ENCODE measurements around the gene GABBR2. TPM values are rescaled to one million over a fixed set of nuclear protein-coding genes. Genes with fewer than 3 reads are reported as not detected.

Gene GABBR2
- total RNA-seq, 2 experiments from 2014 or later, result not detected

DNA sequence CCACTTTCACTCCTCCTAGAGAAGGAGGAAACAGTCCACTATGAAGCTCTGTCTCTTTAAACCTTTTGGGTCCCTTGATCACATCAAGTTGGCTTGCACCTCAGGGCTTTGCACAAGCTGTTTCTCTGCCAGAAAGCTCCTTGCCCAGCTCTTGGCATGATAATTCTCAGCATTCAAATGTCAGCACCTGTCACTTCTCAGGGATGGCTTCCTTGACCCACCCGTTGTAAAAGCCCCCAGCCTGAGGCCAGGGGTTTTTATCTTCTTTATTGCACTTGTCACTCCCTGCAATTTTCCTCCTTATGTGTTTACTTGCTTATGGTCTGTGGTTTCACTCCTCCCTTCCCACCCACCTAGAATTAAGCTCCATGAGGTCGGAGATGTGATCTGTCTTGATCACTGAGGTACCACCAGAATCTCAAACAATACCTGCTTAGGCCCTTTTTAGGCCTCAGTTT, 252.6 kb downstream of the GABBR2 start:
- no peak overlapping the region for H3K4me3 ChIP-seq (ENCODE audit: low read depth, low read length, poor library complexity, severe bottlenecking)
- no peak overlapping the region for H2AFZ ChIP-seq (ENCODE audit: low read length)
- CTCF ChIA-PET (ENCODE audit: unreplicated experiment), result interaction anchor here (0.8 kb wide), 1 partner anchor 13 kb away, joined by 3 read pairs; no protein-coding TSS in a partner anchor
- POLR2A ChIA-PET, result no interaction called here
- no peaks in the 10 kb centered on the region for H3K36me3 ChIP-seq (ENCODE audit: insufficient read depth, low read length)
- H3K4me1 ChIP-seq (ENCODE audit: insufficient read depth, low read length, poor library complexity, severe bottlenecking), result no peaks in the 10 kb centered on the region
- H3K9me3 ChIP-seq (ENCODE audit: low read length), result peaks cover 9% of the 10 kb centered on the region; the same call in 1 of the 2 replicates
- H3K4me2 ChIP-seq (ENCODE audit: low read length), result no peak overlapping the region
- H4K20me1 ChIP-seq (ENCODE audit: insufficient read depth, low read length), result no peaks in the 10 kb centered on the region
- BruUV-seq (replicated peaks), result no TSS peak
- no peak for TF ChIP-seq EZH2phosphoT487 (IDR thresholded peaks at IDR 0.05; ENCODE audit: borderline replicate concordance, low read depth, low read length)
- TF ChIP-seq, protein P1, sequence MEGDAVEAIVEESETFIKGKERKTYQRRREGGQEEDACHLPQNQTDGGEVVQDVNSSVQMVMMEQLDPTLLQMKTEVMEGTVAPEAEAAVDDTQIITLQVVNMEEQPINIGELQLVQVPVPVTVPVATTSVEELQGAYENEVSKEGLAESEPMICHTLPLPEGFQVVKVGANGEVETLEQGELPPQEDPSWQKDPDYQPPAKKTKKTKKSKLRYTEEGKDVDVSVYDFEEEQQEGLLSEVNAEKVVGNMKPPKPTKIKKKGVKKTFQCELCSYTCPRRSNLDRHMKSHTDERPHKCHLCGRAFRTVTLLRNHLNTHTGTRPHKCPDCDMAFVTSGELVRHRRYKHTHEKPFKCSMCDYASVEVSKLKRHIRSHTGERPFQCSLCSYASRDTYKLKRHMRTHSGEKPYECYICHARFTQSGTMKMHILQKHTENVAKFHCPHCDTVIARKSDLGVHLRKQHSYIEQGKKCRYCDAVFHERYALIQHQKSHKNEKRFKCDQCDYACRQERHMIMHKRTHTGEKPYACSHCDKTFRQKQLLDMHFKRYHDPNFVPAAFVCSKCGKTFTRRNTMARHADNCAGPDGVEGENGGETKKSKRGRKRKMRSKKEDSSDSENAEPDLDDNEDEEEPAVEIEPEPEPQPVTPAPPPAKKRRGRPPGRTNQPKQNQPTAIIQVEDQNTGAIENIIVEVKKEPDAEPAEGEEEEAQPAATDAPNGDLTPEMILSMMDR (conservative IDR thresholded peaks at IDR 0.05; ENCODE audit: low read length), result no peak
- no peak for DNase-seq (ENCODE audit: low spot score)
- intact Hi-C loops (cut with micrococcal nuclease; ENCODE audit: unreplicated experiment), result no loop called here
- no peak overlapping the region for H3K27ac ChIP-seq (ENCODE audit: low read depth, low read length, poor library complexity, severe bottlenecking)
- no peaks in the 10 kb centered on the region for H3K9me2 ChIP-seq (ENCODE audit: insufficient read depth, low read length)
- H3K79me2 ChIP-seq (ENCODE audit: insufficient read depth, low read depth, low read length), result no peaks in the 10 kb centered on the region

DNA sequence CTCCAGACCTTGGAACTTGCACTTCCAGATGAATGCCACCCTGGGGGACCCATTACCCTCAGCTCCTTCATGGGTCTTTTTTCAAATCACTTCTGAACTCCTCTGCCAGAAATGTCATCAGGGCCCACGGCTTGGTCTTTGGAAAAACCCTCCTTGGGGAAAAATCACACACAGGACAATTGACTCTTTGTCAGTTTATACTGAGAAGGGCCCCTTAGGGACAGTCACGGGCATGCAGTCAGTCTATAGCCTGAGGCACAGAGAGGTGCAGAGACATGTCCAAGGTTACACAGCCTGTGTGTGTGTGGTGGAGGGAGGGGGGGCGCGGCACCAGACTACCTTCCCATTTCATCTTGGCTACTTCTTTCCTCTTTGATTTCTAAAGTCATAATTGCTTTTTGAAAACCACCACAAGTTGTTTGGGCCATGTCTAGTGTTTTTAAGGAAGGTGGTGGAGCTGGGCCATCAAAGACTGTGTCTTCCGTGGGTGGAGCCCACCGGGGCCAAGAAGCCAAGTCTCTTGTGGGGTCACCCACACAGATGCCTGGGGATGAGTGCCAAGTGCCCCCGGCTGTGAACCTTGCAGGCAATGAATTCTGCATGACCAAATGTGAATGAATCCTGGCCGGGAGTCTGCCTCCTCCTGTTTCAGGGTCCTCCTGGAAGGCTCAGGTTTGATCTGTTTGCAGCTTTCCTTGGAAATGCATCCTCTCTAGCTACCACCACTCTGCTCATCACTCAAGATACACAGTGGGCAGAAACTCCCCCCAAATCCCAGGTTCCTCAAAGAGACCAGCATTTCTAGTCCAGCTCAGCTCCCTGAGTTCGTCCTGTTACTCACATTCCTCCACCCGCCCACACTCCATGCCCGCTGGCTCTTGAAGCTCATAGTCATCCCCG, 253.2 kb downstream of the GABBR2 start:
- Histone ChIP-seq H3K4me1 (ENCODE audit: insufficient read depth, low read length, poor library complexity, severe bottlenecking) (no peaks in the 10 kb centered on the region), H3K79me2 (ENCODE audit: insufficient read depth, low read depth, low read length) (no peaks in the 10 kb centered on the region), H2AFZ (ENCODE audit: low read length) (no peak overlapping the region), H4K20me1 (ENCODE audit: insufficient read depth, low read length) (no peaks in the 10 kb centered on the region), H3K9me3 (ENCODE audit: low read length) (peaks cover 2% of the 10 kb centered on the region; the same call in 1 of the 2 replicates), H3K4me2 (ENCODE audit: low read length) (no peak overlapping the region), H3K9me2 (ENCODE audit: insufficient read depth, low read length) (no peaks in the 10 kb centered on the region), H3K4me3 (ENCODE audit: low read depth, low read length, poor library complexity, severe bottlenecking) (no peak overlapping the region), H3K27ac (ENCODE audit: low read depth, low read length, poor library complexity, severe bottlenecking) (no peak overlapping the region), H3K36me3 (ENCODE audit: insufficient read depth, low read length) (no peaks in the 10 kb centered on the region)
- no peak for DNase-seq (ENCODE audit: low spot score)
- CTCF ChIA-PET (ENCODE audit: unreplicated experiment), result interaction anchor here (0.8 kb wide), 1 partner anchor 12 kb away, joined by 3 read pairs; no protein-coding TSS in a partner anchor
- POLR2A ChIA-PET, result no interaction called here
- intact Hi-C loops (cut with micrococcal nuclease; ENCODE audit: unreplicated experiment), result no loop called here
- BruUV-seq (replicated peaks), result no TSS peak
- no peak for TF ChIP-seq EZH2phosphoT487 (IDR thresholded peaks at IDR 0.05; ENCODE audit: borderline replicate concordance, low read depth, low read length)
- TF ChIP-seq, protein P1 (conservative IDR thresholded peaks at IDR 0.05; ENCODE audit: low read length), result no peak
